Gastroesophageal sphincter (tissue), 4 donors: ENCODE results near the gene SHLD1. TPM values are rescaled to one million over a fixed set of nuclear protein-coding genes. Genes with fewer than 3 reads are reported as not detected.

ENCODE experiments used
- ATAC-seq: fragments of 150-250 bp; one replicate; pipeline ENCODE4 v1.9.1; 2016; ENCODE audit warnings: mild to moderate bottlenecking, moderate library complexity
- H3K27ac ChIP-seq, 4 donors: fragments of 200-600 bp; sonication (generic) in 3 of 4; 1 replicate in 3 of 4; 2 replicates in 1 of 4; pipeline ENCODE4 v1.5.1; 2016 to 2019
- H3K27me3 ChIP-seq: fragments of 200-600 bp; sonication (generic); one replicate; pipeline ENCODE4 v1.5.1; 2019
- H3K36me3 ChIP-seq, 2 donors: fragments of 200-600 bp; sonication (generic); one replicate each; pipeline ENCODE4 v1.5.1; 2019; ENCODE audit warnings: control low read depth in 1 of 2
- H3K4me1 ChIP-seq, 3 donors: fragments of 200-600 bp; sonication (generic); 1 replicate in 2 of 3; 2 replicates in 1 of 3; pipeline ENCODE4 v1.5.1; 2016 to 2019; ENCODE audit warnings: control low read depth in 2 of 3
- H3K4me3 ChIP-seq, 2 donors: fragments of 200-600 bp; sonication (generic); one replicate each; pipeline ENCODE4 v1.5.1; 2019; ENCODE audit warnings: mild to moderate bottlenecking in 1 of 2, moderate library complexity in 1 of 2
- H3K9me3 ChIP-seq, 3 donors: fragments of 200-600 bp; sonication (generic); one replicate each; pipeline ENCODE4 v1.5.1; 2017 to 2019; ENCODE audit warnings: control low read depth in 2 of 3
- EP300 ChIP-seq: sonication (generic); formaldehyde crosslinking; IDR thresholded peaks from one replicate; pipeline ENCODE4 v1.6.1; 2017; ENCODE audit warnings: antibody characterized with exemption, mild to moderate bottlenecking
- POLR2A ChIP-seq, 2 donors: fragments of 450-650 bp; IDR thresholded peaks; one replicate each; pipeline ENCODE4 v1.6.1; 2017; ENCODE audit warnings: antibody characterized with exemption in 2 of 2, mild to moderate bottlenecking in 2 of 2, moderate library complexity in 1 of 2
- POLR2AphosphoS5 ChIP-seq: sonication (generic); formaldehyde crosslinking; IDR thresholded peaks from one replicate; pipeline ENCODE4 v1.6.1; 2017; ENCODE audit warnings: antibody characterized with exemption
- WGBS, 2 donors: methylation state at CpG; one replicate each; pipeline ENCODE4 v1.1.5; 2018; ENCODE audit warnings: low coverage in 1 of 2; 5-methylcytosine and 5-hydroxymethylcytosine counted together
- total RNA-seq, 4 donors: library from RNA; depleted of rRNA; stranded (reverse); fragments of >200 nt; gene quantifications; one replicate each; pipeline ENCODE4 v1.1.0, GENCODE V29; 2016
- TF ChIP-seq, protein P1 (sequence below), 4 experiments: fragments of 200-600 bp in 2 of 4; fragments of 450-650 bp in 2 of 4; sonication (generic) in 1 of 4; IDR thresholded peaks; one replicate each; pipeline ENCODE4 v1.5.1; 2017 to 2019; ENCODE audit warnings: antibody characterized with exemption in 4 of 4, mild to moderate bottlenecking in 2 of 4, moderate library complexity in 2 of 4

The SHLD1 gene
- total RNA-seq, 4 donors from 2014 or later, result 0.93 to 3.3 (median 2.1) TPM

DNA sequence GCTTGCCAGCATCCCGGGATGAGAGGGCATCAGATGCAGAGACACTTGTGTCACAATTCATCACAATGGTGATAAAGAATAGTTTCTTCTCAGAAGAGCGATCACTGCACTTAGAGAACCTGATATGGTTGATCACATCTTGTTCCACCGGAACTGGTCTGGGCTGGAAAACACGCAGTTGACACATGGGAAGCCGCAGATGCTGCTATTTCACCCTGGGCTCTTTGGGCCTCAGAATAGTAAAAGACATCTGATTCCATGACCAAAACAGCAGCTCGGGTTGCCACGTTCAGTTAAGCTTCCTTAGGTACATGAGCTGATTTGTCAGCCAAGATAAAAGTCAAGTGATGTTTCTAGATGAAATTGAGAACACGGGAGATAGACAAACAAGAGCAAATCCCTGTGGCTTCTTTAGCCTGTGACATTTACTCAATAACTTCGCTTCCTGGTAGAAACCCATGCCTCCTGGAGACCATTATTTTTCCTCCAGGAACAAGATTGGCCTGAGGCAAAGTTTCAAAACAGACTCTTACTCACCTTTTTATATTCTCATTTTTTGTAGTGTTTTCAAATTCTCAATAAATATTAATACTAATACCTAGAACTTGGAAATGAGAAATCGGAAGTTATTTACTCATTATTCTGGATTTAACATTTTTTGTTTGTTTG, 140.7 kb downstream of the SHLD1 start:
- Histone ChIP-seq H3K27me3 (peaks cover under 1% of the 10 kb centered on the region), H3K9me3 (no peaks in the 10 kb centered on the region), H3K4me1 (no peaks in the 10 kb centered on the region), H3K4me3 (no peak overlapping the region), H3K36me3 (no peaks in the 10 kb centered on the region), H3K27ac (no peak overlapping the region)
- TF ChIP-seq POLR2AphosphoS5, result no peak
- TF ChIP-seq POLR2A (IDR thresholded peaks at IDR 0.05), result no peak
- TF ChIP-seq, protein P1, sequence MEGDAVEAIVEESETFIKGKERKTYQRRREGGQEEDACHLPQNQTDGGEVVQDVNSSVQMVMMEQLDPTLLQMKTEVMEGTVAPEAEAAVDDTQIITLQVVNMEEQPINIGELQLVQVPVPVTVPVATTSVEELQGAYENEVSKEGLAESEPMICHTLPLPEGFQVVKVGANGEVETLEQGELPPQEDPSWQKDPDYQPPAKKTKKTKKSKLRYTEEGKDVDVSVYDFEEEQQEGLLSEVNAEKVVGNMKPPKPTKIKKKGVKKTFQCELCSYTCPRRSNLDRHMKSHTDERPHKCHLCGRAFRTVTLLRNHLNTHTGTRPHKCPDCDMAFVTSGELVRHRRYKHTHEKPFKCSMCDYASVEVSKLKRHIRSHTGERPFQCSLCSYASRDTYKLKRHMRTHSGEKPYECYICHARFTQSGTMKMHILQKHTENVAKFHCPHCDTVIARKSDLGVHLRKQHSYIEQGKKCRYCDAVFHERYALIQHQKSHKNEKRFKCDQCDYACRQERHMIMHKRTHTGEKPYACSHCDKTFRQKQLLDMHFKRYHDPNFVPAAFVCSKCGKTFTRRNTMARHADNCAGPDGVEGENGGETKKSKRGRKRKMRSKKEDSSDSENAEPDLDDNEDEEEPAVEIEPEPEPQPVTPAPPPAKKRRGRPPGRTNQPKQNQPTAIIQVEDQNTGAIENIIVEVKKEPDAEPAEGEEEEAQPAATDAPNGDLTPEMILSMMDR (IDR thresholded peaks at IDR 0.05), result no peak
- TF ChIP-seq EP300, result no peak
- ATAC-seq, result no peak
- 65 to 71% methylated on average over 4 to 10 of the region's 10 CpGs for WGBS, 2 donors

DNA sequence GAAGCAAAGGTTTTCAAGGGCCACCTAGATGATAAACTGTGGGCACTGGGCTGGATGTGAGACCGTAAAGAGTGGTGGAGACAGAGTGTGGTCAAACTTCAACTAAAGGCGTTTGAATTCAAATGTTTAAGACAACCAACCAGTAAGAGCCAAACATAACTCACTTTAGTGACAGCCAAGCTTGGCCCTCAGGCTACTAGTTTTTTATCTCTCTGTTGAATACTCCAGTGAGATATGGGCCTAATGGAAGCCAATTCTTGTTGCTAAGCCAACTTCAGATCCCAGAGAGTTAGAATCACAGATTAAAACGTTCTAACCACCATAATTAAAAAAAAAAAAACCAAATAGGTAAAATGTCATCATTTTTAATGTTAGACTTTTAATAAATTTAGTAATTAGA, 142.9 kb downstream of the SHLD1 start:
- no peaks in the 10 kb centered on the region for H3K36me3 ChIP-seq

DNA sequence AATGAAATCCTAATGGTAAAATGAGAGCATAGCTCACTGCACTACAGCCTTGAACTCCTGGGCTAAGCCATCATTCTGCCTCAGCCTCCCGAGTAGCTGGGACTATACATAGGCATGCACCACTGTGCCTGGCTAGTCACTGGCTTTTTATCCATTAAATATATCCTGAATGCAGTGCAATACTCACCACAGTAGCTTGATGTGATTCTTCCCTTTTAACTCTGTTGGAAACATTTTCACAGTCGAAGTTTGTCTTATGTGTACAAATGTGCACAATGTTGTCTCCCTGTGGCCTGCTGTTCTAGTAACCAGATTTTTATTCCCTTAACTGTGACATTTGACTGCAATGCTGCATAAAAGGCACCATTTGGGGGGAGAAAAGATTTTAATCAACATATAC, 143.4 kb downstream of the SHLD1 start:
- Histone ChIP-seq H3K27ac (no peak overlapping the region), H3K4me3 (no peak overlapping the region), H3K4me1 (no peaks in the 10 kb centered on the region), H3K36me3 (no peaks in the 10 kb centered on the region), H3K9me3 (no peaks in the 10 kb centered on the region), H3K27me3 (peaks cover 7% of the 10 kb centered on the region)
- ATAC-seq, result no peak
- 79 to 85% methylated on average over 2 of the region's 2 CpGs for WGBS, 2 donors
- TF ChIP-seq, protein P1 (IDR thresholded peaks at IDR 0.05), result no peak

More for the DNA sequence above, 142.9 kb downstream of the SHLD1 start:
- Histone ChIP-seq H3K27me3 (peaks cover 7% of the 10 kb centered on the region), H3K9me3 (no peaks in the 10 kb centered on the region), H3K27ac (no peak overlapping the region), H3K4me1 (no peaks in the 10 kb centered on the region), H3K4me3 (no peak overlapping the region)
- TF ChIP-seq, protein P1 (IDR thresholded peaks at IDR 0.05), result no peak
- TF ChIP-seq POLR2A (IDR thresholded peaks at IDR 0.05) (no peak), POLR2AphosphoS5 (no peak), EP300 (no peak)
- ATAC-seq, result no peak
- WGBS, 2 donors, result 54 to 55% methylated on average over 1 to 3 of the region's 3 CpGs

GRCh38 chr20:5895626-5896025, 145.4 kb downstream of the SHLD1 start:
- 82 to 100% methylated on average over 2 of the region's 2 CpGs for WGBS, 2 donors
- ATAC-seq, result no peak
- Histone ChIP-seq H3K9me3 (no peaks in the 10 kb centered on the region), H3K36me3 (no peaks in the 10 kb centered on the region), H3K27me3 (peaks cover 7% of the 10 kb centered on the region), H3K4me3 (no peak overlapping the region), H3K4me1 (no peaks in the 10 kb centered on the region), H3K27ac (no peak overlapping the region)
- TF ChIP-seq EP300 (no peak), POLR2A (IDR thresholded peaks at IDR 0.05) (no peak), POLR2AphosphoS5 (no peak)
- TF ChIP-seq, protein P1 (IDR thresholded peaks at IDR 0.05), result no peak

DNA sequence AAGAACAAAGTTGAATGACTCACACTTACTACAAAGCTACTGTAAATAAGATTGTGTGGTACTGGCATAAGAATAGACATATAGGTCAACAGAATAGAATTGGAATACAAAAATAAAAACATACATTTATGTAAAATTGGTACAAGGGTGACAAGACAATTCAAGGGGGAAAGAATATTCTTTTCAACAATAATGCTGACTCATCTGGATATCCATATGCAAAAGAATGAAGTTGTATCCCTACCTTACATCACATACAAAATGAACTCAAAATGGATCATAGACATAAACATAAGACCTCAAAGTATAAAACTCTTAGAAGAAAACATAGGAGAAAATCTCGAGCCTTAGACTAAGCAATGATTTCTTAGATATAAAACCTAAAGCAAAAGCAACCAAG, 149.2 kb downstream of the SHLD1 start:
- H3K36me3 ChIP-seq, result no peaks in the 10 kb centered on the region
- no peaks in the 10 kb centered on the region for H3K4me1 ChIP-seq
- no peaks in the 10 kb centered on the region for H3K9me3 ChIP-seq
- TF ChIP-seq, protein P1 (IDR thresholded peaks at IDR 0.05), result no peak
- TF ChIP-seq POLR2AphosphoS5, result no peak
- TF ChIP-seq EP300, result no peak
- no peak for TF ChIP-seq POLR2A (IDR thresholded peaks at IDR 0.05)
- H3K27ac ChIP-seq, result no peak overlapping the region
- H3K4me3 ChIP-seq, result no peak overlapping the region
- WGBS, 2 donors, result 27 to 75% methylated on average over 1 of the region's 1 CpG
- peaks cover 7% of the 10 kb centered on the region for H3K27me3 ChIP-seq
- ATAC-seq, result no peak
